ENCODE results near the gene TRAPPC12.

The TRAPPC12 gene

DNA sequence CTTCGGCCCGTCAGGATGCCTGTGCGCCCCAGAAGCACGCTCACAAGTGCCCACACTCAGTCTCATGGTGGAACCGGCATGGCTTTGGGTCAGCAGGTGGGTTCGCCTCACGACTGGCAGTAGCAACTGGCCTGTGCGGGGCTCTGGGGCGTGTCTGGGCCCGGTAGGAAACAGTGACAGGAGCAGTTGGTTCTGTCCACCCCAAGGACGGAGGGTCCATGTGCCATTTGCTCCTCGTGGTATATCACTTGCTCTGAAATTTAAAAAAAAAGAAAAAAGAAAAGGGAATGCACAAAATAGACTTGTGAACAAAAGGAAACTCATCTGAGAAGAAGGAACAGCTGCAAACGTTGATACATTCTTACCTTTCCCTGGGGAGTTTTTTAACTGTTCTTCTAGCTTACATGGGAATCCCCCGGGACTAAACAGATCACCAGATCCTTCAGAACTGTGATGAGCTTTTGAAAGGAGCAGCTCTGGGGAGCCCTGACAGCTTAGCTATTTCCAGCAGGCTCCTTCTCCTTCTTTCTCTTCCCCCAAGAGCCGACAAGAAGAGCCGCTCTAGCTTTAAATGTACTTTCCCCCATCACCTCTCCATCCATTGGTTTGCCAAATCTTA lies 42.8 kb downstream of the TRAPPC12 start:
- Mint-ChIP-seq H3K4me3 (no peak overlapping the region), H3K27ac (no peak overlapping the region), H3K27me3 (no peaks in the 10 kb centered on the region), H3K4me1 (ENCODE audit: low read depth in 2 of 2) (peaks cover 6 to 10% of the 10 kb centered on the region in 2 donors), H3K9me3 (no peaks in the 10 kb centered on the region), H3K36me3 (ENCODE audit: insufficient read depth) (peaks cover 42% of the 10 kb centered on the region)
- ATAC-seq (replicated peaks) (no peak), DNase-seq (no peak)

DNA sequence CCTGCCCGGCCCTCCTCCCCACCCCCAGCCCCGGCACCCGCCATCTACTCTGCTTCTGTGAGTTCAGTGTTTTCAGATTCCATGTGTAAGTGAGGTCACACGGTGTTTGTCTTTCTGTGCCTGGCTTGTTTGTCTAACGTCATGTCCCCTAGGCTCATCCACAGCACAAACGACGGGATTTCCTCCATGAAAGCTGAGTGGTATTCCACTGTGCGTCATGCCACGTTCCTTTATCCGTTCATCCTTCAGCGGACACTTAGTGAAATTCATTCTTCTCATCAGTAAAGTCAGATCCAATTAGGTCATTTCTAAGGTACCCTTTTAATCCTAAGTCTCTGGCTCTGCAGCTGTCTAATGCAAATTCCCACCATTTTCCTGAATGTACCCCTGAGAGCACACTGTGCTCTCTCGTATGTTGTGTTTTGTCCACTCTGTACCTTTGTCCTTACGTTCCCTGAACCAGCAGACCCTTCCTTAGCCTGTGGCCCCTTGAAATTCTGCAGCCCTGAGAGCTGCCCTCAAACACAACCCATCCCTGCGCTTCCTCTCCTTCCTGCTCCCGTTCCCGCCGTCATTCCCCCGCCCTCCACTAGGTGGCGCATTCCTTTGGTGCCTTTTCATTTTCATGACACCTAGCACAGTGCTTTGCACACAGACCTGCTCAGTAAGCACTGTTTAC lies 44.1 kb downstream of the TRAPPC12 start:
- H3K36me3 Mint-ChIP-seq (ENCODE audit: insufficient read depth): peaks cover 37% of the 10 kb centered on the region
- DNase-seq: peak; percentile 67 to 75 (median 69)

DNA sequence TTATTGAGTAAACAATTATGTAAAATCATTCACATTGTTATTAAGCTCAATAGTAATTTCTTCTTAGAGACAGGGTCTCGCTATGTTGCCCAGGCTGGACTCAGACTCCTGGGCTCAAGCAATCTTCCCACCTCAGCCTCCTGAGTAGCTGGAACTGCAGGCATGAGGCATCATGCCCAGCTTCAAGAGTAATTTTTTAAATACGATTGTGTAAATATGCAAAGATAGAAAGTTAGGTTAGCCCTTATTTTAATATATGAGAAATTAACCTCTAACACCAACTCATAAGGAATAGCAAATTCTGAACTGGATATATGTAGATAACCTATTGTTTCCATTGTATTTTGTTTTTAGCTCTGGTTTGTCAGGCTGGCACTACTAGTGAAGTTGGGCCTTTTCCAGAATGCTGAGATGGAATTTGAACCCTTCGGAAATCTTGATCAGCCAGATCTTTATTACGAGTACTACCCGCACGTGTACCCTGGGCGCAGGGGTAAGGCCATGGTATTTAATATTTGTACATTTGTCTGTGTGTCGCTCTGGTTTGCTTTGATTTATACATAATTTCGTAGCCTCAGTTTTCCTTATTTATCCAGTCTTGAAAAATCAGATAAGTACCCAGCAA lies 44.8 kb downstream of the TRAPPC12 start:
- H3K36me3 Mint-ChIP-seq (ENCODE audit: insufficient read depth): peaks cover 44% of the 10 kb centered on the region

More for the DNA sequence above, 44.1 kb downstream of the TRAPPC12 start:
- Mint-ChIP-seq H3K27me3 (no peaks in the 10 kb centered on the region), H3K4me1 (ENCODE audit: low read depth in 2 of 2) (peaks cover 6 to 10% of the 10 kb centered on the region in 2 donors), H3K4me3 (no peak overlapping the region), H3K9me3 (no peaks in the 10 kb centered on the region), H3K27ac (peak overlapping the region; percentile 66 to 68)
- peak; percentile 56 for ATAC-seq (replicated peaks)

DNA sequence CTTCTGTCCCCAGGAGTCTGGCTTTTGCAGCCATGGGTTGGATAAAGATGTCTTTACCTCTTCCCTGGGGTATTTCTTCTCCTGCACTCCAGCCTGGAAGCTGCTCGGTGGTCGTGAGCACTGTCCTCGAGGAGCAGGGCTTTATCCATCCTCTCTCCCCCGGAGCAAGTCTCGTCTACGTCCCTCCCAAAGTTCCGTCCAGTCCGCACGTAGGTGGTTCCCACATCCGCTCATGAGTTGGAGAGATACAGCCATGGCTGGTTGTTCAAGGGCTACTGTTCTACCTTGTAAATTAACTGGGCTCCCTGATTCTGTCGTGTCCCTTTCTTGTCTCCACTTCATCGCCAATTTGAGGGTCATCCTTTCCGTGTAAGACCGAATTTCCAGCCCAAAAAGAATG lies 47.1 kb downstream of the TRAPPC12 start:
- Mint-ChIP-seq H3K4me3 (no peak overlapping the region), H3K36me3 (ENCODE audit: insufficient read depth) (peaks cover 57% of the 10 kb centered on the region), H3K4me1 (ENCODE audit: low read depth in 2 of 2) (peaks cover 6 to 8% of the 10 kb centered on the region in 2 donors), H3K27ac (no peak overlapping the region), H3K9me3 (no peaks in the 10 kb centered on the region), H3K27me3 (no peaks in the 10 kb centered on the region)
- ATAC-seq (replicated peaks) (no peak), DNase-seq (no peak)

More for the DNA sequence above, 44.8 kb downstream of the TRAPPC12 start:
- Mint-ChIP-seq H3K9me3 (no peaks in the 10 kb centered on the region), H3K27ac (peak overlapping the region; percentile 66 to 68), H3K27me3 (no peaks in the 10 kb centered on the region), H3K4me3 (no peak overlapping the region), H3K4me1 (ENCODE audit: low read depth in 2 of 2) (peaks cover 6 to 8% of the 10 kb centered on the region in 2 donors)
- DNase-seq (no peak), ATAC-seq (replicated peaks) (no peak)

DNA sequence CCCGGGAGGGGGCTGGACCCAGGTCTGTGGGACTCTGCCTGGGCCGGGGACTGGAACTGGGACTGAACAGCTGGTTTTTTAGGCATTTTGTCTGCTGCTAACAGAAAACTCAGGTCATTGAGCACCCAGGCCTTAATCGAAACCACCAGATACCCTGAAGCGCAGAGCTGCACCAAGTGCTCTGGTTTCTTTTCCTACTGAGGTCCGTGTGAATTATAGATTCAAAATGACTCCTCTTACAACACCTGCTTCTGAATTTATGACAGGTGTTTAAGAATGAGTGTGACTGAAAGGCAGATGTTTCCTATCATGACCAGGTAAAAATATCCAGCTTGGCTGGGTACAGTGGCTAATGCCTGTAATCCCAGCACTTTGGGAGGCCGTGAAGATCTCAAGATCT lies 47.8 kb downstream of the TRAPPC12 start:
- Mint-ChIP-seq H3K27me3 (no peaks in the 10 kb centered on the region), H3K9me3 (no peaks in the 10 kb centered on the region), H3K36me3 (ENCODE audit: insufficient read depth) (peaks cover 58% of the 10 kb centered on the region), H3K27ac (peak overlapping the region; percentile 17 to 48), H3K4me1 (ENCODE audit: low read depth in 2 of 2) (peaks cover 6 to 8% of the 10 kb centered on the region in 2 donors), H3K4me3 (no peak overlapping the region)
- DNase-seq (no peak), ATAC-seq (replicated peaks) (no peak)

DNA sequence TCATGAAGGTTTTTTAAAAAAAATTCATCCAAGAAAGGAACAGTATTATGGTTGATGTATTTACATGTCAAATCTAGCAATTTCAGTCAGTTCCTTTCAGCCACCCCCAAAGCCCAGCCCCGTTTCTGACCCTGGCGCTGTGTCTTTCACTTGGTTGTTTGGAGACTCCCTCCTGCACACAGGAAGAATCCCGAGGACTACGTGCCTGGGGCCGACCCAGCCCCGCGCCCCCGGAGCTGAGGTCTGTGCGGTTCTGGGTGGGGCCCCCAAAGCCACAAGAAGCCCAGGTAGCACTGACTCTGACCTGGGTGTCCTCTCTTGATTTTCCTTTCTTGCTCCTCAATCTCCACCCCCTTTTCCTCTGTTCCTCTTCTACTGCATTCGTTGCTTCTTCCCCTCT lies 49.1 kb downstream of the TRAPPC12 start:
- H3K9me3 Mint-ChIP-seq: no peaks in the 10 kb centered on the region
- DNase-seq (no peak), ATAC-seq (replicated peaks) (no peak)
- H3K4me1 Mint-ChIP-seq (ENCODE audit: low read depth in 2 of 2): peaks cover 5 to 6% of the 10 kb centered on the region in 2 donors
- no peaks in the 10 kb centered on the region for H3K27me3 Mint-ChIP-seq
- H3K4me3 Mint-ChIP-seq: no peak overlapping the region
- peak overlapping the region; percentile 79 to 88 for H3K27ac Mint-ChIP-seq
- H3K36me3 Mint-ChIP-seq (ENCODE audit: insufficient read depth): peaks cover 59% of the 10 kb centered on the region

DNA sequence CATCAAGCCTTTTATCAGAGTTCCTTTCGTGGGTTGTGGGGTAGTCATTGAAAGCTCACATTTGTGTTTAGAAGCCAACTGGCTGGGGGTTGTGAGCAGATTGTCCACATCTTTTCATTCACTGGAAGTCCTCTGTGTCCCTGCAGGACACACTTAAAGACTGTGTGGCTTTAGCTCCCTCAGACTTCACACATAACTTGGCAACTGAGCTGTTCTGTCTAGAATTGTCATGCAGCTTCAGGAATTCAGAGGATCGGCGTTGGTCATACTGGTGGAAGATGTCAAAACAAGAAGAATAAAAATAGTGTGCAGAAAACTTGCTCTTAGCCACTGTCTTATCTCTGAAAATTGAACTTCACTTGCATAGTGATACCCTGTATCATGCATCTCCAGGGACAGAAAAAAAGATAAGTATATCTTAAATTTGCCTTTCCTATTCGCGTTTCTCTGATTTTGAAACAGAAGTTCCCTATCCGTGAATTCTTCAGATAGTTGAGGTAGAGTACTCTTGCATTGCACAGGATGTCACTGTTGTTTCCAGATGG lies 49.6 kb downstream of the TRAPPC12 start:
- Mint-ChIP-seq H3K27ac (peak overlapping the region; percentile 79 to 88), H3K4me1 (ENCODE audit: low read depth in 2 of 2) (peaks cover 0 to 3% of the 10 kb centered on the region in 2 donors), H3K36me3 (ENCODE audit: insufficient read depth) (peaks cover 55% of the 10 kb centered on the region), H3K27me3 (no peaks in the 10 kb centered on the region), H3K4me3 (no peak overlapping the region), H3K9me3 (no peaks in the 10 kb centered on the region)
- no peak for DNase-seq
- ATAC-seq (replicated peaks): no peak

DNA sequence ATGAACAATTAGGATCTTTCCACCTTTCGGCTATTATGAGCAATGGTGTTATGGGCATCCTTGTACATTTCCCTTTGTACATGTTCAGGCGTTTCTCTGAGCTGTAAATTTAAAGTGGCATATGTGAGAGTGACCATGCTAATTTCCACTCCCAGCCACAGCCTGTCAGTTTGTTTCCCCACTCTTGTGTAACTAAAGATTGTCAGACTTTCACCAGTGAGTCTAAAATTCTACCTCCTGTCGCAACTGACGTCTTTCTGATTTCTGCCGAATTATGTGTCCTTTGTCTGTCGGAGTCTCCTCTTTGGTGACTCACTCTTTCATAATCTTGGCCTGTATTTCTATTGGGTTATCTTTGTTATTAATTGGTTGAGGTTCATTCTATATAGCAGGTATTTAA lies 50.7 kb downstream of the TRAPPC12 start:
- H3K36me3 Mint-ChIP-seq (ENCODE audit: insufficient read depth): peaks cover 55% of the 10 kb centered on the region
- no peak overlapping the region for H3K4me3 Mint-ChIP-seq
- H3K9me3 Mint-ChIP-seq: no peaks in the 10 kb centered on the region
- no peaks in the 10 kb centered on the region for H3K27me3 Mint-ChIP-seq
- DNase-seq (no peak), ATAC-seq (replicated peaks) (no peak)
- H3K4me1 Mint-ChIP-seq (ENCODE audit: low read depth in 2 of 2): peaks cover 0 to 3% of the 10 kb centered on the region in 2 donors
- peak overlapping the region in 1 of 2 donors; percentile 35 for H3K27ac Mint-ChIP-seq

DNA sequence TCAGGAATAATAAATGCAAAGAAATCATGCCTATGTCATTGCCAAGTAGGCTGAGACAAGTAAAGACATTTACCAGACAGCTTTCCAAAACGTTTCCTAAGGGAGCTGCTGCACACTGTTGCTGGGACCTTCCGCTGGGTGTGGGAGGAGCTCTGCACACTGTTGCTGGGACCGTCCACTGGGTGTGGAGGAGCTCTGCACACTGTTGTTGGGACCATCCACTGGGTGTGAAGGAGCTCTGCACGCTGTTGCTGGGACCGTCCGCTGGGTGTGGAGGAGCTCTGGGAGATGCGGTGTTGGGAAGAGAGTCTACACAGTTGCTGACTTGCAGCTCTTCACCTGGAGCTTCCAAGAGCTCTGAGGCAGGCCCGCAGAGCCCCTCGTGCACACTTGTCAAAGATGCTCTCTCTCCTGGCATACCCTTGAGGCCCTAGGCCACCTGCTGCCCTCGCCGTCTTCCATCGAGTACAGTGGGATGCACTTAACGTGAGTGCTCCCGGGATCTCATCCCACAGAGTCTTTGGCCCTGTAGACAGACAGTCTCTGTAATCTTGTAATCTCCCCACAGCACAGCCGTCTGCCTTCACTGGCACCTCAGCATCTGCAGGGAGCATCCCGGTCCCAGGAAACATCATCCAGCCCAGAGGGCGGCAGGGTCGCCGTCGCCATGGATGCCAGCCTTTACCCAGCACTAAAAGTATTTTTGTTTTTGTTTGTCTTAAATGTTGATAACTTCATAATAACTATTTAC lies 51.4 kb downstream of the TRAPPC12 start:
- peaks cover 48% of the 10 kb centered on the region for H3K36me3 Mint-ChIP-seq (ENCODE audit: insufficient read depth)
- H3K27ac Mint-ChIP-seq: peak overlapping the region in 1 of 2 donors; percentile 35
- no peak overlapping the region for H3K4me3 Mint-ChIP-seq
- DNase-seq (no peak), ATAC-seq (replicated peaks) (no peak)
- peaks cover 0 to 3% of the 10 kb centered on the region in 2 donors for H3K4me1 Mint-ChIP-seq (ENCODE audit: low read depth in 2 of 2)
- H3K27me3 Mint-ChIP-seq: no peaks in the 10 kb centered on the region
- no peaks in the 10 kb centered on the region for H3K9me3 Mint-ChIP-seq

DNA sequence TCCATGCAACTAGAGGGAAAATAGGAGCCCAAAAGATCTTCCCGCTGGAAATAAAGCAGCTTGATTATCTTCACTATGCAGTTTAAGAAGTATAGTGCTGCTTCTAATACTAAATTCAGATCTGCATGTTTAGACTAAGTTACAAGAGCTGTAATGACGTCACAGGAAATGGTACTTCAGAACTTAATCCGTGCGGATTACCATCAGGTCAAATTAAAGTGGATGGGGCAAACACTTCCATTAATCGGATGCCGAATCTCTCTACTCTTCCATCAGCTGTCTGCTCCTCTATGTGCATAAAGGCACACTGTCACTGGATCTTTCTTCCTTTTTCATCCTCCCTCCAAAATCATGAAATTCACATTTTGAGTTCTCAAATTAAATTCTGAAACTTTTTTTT lies 52.6 kb downstream of the TRAPPC12 start:
- no peak for DNase-seq
- Mint-ChIP-seq H3K27ac (no peak overlapping the region), H3K4me1 (ENCODE audit: low read depth in 2 of 2) (peaks cover 0 to 3% of the 10 kb centered on the region in 2 donors), H3K27me3 (no peaks in the 10 kb centered on the region), H3K4me3 (no peak overlapping the region), H3K9me3 (no peaks in the 10 kb centered on the region), H3K36me3 (ENCODE audit: insufficient read depth) (peaks cover 41% of the 10 kb centered on the region)
- ATAC-seq (replicated peaks): no peak

DNA sequence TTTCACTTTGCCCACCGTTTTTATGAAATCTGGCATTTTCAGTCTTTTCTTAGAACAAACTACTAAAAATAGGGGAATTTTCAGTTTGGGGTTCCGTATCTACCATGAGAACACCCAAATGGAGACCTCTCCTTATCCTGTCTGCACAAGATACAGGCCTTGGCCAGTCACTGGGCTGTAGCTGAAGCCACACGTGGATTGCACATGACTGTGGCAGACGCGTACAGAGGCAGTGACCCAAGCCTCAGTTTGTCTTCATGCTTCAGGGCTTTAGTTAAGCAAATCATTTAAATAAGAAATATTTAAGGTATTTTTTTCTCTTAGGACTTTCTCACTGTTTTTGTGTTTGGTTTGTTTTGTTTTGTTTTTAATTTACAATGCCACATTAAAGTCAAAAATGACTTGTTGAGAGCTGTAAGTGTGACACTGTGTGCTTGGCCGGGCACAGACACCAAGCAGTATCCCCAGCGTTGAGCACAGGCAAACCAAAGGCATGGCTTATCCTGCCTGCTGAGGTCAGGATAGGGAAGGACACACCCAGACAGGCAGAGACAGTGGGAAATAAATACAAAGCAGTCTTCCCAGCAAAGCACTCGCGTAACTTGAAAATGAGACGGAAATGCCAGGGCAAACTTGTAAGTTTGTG lies 53.3 kb downstream of the TRAPPC12 start:
- Mint-ChIP-seq H3K9me3 (no peaks in the 10 kb centered on the region), H3K27me3 (no peaks in the 10 kb centered on the region), H3K4me1 (ENCODE audit: low read depth in 2 of 2) (peaks cover 0 to 3% of the 10 kb centered on the region in 2 donors), H3K27ac (no peak overlapping the region), H3K36me3 (ENCODE audit: insufficient read depth) (peaks cover 41% of the 10 kb centered on the region), H3K4me3 (no peak overlapping the region)
- ATAC-seq (replicated peaks) (no peak), DNase-seq (no peak)

DNA sequence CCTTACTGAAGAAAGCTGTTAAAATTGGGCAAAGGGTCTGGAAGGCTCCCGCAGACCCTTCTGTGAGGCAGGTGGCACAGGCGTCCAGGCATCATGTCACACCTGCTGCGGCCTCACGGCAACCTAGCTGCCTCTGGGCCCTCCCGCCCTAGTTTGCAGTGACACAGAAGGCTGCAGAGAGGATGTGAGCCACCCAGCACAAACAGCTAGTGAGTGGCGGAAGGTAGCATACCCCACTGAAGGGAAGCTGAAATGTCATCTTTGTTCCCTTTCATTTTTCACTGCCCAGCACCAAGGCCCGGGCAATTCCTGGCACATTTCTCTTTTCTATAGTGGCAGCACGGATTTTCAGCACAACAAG lies 53.8 kb downstream of the TRAPPC12 start:
- Mint-ChIP-seq H3K4me1 (ENCODE audit: low read depth in 2 of 2) (peaks cover 0 to 3% of the 10 kb centered on the region in 2 donors), H3K36me3 (ENCODE audit: insufficient read depth) (peaks cover 41% of the 10 kb centered on the region)

More for the DNA sequence above, 53.8 kb downstream of the TRAPPC12 start:
- H3K27me3 Mint-ChIP-seq: no peaks in the 10 kb centered on the region
- H3K4me3 Mint-ChIP-seq: no peak overlapping the region
- H3K27ac Mint-ChIP-seq: no peak overlapping the region
- DNase-seq (no peak), ATAC-seq (replicated peaks) (no peak)
- H3K9me3 Mint-ChIP-seq: no peaks in the 10 kb centered on the region

Measured in effector memory CD8-positive, alpha-beta T cell (primary cell).